ENCODE data around the gene VAT1.
A peak's percentile ranks its signal among the peaks of the same experiment; 100 is the strongest.

VAT1 gene

DNA sequence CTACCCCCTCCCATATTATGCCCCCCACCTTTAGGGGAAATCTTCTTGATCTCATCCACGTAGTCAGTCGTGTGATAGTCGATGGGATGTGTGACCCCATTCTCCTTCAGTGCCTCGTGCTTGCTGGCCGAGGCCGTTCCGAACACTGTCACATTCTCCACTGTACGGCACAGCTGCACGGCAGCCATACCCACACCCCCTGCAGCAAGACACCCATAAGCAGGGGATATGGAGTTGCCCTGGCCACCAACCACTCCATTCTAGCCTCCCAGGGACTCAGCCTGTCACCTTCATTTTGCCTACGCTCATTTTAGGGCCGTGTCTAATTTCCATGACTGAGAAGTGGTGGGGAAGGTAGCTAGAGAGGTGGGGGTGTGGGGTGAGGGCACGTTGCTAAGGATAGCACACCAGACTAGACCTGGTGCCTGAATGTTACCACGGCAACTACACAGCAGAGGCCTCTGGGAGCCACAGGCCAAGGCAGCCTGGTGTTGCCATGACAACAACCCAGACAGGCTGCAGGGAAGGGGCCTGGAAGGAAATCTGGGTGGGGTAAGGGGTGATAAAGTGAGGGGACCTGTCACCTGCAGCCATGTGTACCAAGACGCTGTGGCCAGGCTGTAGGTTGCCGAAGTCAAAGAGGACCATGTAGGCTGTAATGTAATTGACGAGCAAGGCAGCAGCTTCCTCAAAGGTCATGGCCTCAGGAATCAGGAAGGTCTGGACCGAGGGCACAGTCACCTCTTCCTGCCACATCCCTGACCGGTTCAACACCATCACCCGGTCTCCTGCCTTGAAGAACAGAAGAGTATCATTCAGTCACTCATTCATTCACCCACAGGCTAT, 4.0 kb downstream of the VAT1 start:
- Histone ChIP-seq H3K27ac (ENCODE audit: low read length, poor library complexity, severe bottlenecking) (no peak overlapping the region), H2BK12ac (ENCODE audit: low read length in 2 of 2) (no peak overlapping the region), H3K18ac (ENCODE audit: low read depth in 1 of 2, low read length in 2 of 2) (peak overlapping the region in 1 of 2 experiments; percentile 28), H3K23ac (ENCODE audit: low read length in 2 of 2) (peak overlapping the region in 1 of 2 experiments; percentile 66), H3K9me3 (ENCODE audit: control insufficient read depth, low read length) (no peaks in the 10 kb centered on the region), H3K4me2 (ENCODE audit: low read length, poor library complexity, severe bottlenecking) (no peak overlapping the region), H4K8ac (ENCODE audit: low read length) (peak overlapping the region; percentile 22), H3K27me3 (ENCODE audit: control insufficient read depth in 1 of 2, insufficient read depth in 1 of 2, low read length in 2 of 2) (no peaks in the 10 kb centered on the region), H3K36me3 (ENCODE audit: control insufficient read depth in 1 of 2, insufficient read depth in 2 of 2, low read depth in 1 of 2, low read length in 2 of 2) (peaks cover 56 to 68% of the 10 kb centered on the region in 2 experiments), H2BK120ac (ENCODE audit: low read depth, low read length) (no peak overlapping the region), H3K4me3 (ENCODE audit: insufficient read depth in 1 of 2, low read depth in 1 of 2, low read length in 2 of 2) (peak overlapping the region in 1 of 2 experiments; percentile 99), H3K4me1 (ENCODE audit: control insufficient read depth, insufficient read depth, low read depth, low read length) (peaks cover 25% of the 10 kb centered on the region), H3K9ac (ENCODE audit: low read length) (peak overlapping the region; percentile 96), H2BK5ac (ENCODE audit: low read depth, low read length, poor library complexity, severe bottlenecking) (no peak overlapping the region), H3K14ac (ENCODE audit: low read length in 2 of 2) (peak overlapping the region in 1 of 2 experiments; percentile 26), H3K4ac (ENCODE audit: low read depth in 1 of 2, low read length in 2 of 2) (no peak overlapping the region), H2AFZ (ENCODE audit: low read depth, low read length) (no peak overlapping the region), H2BK15ac (ENCODE audit: low read depth, poor library complexity, severe bottlenecking) (peak overlapping the region; percentile 36), H4K91ac (ENCODE audit: low read length) (no peak overlapping the region), H2AK5ac (ENCODE audit: low read length, severe bottlenecking) (no peak overlapping the region), H3K79me1 (replicated peaks; ENCODE audit: low read length, poor library complexity, severe bottlenecking) (peaks cover 28% of the 10 kb centered on the region)
- WGBS, result 77% methylated on average over 19 of the region's 19 CpGs
- peak; percentile 62 for DNase-seq

DNA sequence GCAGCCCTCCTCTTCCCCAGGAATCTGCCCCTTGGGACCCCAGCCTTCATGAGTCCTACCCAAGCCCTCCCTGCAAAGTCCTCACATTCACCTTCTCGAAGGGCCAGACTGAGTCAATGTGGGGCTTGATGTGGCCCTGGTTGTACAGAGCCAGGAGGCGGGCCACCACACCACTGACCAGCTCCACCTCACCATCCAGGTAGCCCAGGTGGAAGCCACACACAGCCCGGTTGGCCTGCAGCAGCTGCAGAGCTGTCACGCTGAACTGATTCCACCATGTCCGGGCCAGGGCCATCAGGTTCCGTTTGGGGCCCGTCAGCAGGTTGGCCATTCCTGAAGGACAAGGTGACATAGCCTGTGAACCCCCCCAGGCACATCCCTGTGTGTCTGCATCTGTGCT, 6.0 kb downstream of the VAT1 start:
- no peak overlapping the region for H3K4me2 ChIP-seq (ENCODE audit: low read length, poor library complexity, severe bottlenecking)
- DNase-seq, result no peak
- no peak overlapping the region for H2AFZ ChIP-seq (ENCODE audit: low read depth, low read length)
- no peak overlapping the region for H2AK5ac ChIP-seq (ENCODE audit: low read length, severe bottlenecking)
- peak overlapping the region; percentile 82 for H4K8ac ChIP-seq (ENCODE audit: low read length)
- H3K23ac ChIP-seq (ENCODE audit: low read length in 2 of 2), result no peak overlapping the region
- no peak overlapping the region for H2BK120ac ChIP-seq (ENCODE audit: low read depth, low read length)
- WGBS, result 94% methylated on average over 7 of the region's 7 CpGs
- H3K27ac ChIP-seq (ENCODE audit: low read length, poor library complexity, severe bottlenecking), result no peak overlapping the region
- peaks cover 33% of the 10 kb centered on the region for H3K79me1 ChIP-seq (replicated peaks; ENCODE audit: low read length, poor library complexity, severe bottlenecking)
- no peaks in the 10 kb centered on the region for H3K27me3 ChIP-seq (ENCODE audit: control insufficient read depth in 1 of 2, insufficient read depth in 1 of 2, low read length in 2 of 2)
- no peak overlapping the region for H2BK5ac ChIP-seq (ENCODE audit: low read depth, low read length, poor library complexity, severe bottlenecking)
- no peaks in the 10 kb centered on the region for H3K9me3 ChIP-seq (ENCODE audit: control insufficient read depth, low read length)
- peaks cover 25% of the 10 kb centered on the region for H3K4me1 ChIP-seq (ENCODE audit: control insufficient read depth, insufficient read depth, low read depth, low read length)
- H3K4me3 ChIP-seq (ENCODE audit: insufficient read depth in 1 of 2, low read depth in 1 of 2, low read length in 2 of 2), result peak overlapping the region in 1 of 2 experiments; percentile 12
- no peak overlapping the region for H3K14ac ChIP-seq (ENCODE audit: low read length in 2 of 2)
- no peak overlapping the region for H3K4ac ChIP-seq (ENCODE audit: low read depth in 1 of 2, low read length in 2 of 2)
- H3K36me3 ChIP-seq (ENCODE audit: control insufficient read depth in 1 of 2, insufficient read depth in 2 of 2, low read depth in 1 of 2, low read length in 2 of 2), result peaks cover 65 to 83% of the 10 kb centered on the region in 2 experiments
- peak overlapping the region; percentile 56 for H3K9ac ChIP-seq (ENCODE audit: low read length)
- H3K18ac ChIP-seq (ENCODE audit: low read depth in 1 of 2, low read length in 2 of 2), result peak overlapping the region in 1 of 2 experiments; percentile 1
- no peak overlapping the region for H2BK15ac ChIP-seq (ENCODE audit: low read depth, poor library complexity, severe bottlenecking)
- no peak overlapping the region for H2BK12ac ChIP-seq (ENCODE audit: low read length in 2 of 2)
- H4K91ac ChIP-seq (ENCODE audit: low read length), result peak overlapping the region; percentile 28

DNA sequence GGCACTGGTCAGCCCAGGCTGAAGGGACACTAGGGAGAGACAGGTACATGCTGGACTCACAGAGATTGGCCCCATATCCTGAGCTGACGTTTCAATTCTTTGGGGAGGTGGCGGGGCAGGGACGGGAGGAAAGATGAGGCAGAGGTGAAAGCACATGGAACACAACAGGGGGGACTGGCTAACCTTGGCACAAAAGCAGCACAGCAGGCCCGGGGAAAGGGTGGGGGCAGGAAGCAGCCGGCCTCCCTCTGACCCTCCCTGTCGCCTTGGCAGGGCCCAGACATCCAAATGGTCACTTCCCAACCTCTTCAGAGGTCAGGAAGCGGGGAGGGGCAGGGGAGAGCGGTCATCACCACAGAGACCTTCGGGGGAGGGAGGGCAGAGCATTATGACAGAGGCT, 6.6 kb downstream of the VAT1 start:
- H2BK120ac ChIP-seq (ENCODE audit: low read depth, low read length), result no peak overlapping the region
- H3K4ac ChIP-seq (ENCODE audit: low read depth in 1 of 2, low read length in 2 of 2), result no peak overlapping the region
- H2AK5ac ChIP-seq (ENCODE audit: low read length, severe bottlenecking), result no peak overlapping the region
- peaks cover 65 to 88% of the 10 kb centered on the region in 2 experiments for H3K36me3 ChIP-seq (ENCODE audit: control insufficient read depth in 1 of 2, insufficient read depth in 2 of 2, low read depth in 1 of 2, low read length in 2 of 2)
- H3K14ac ChIP-seq (ENCODE audit: low read length in 2 of 2), result no peak overlapping the region
- no peaks in the 10 kb centered on the region for H3K9me3 ChIP-seq (ENCODE audit: control insufficient read depth, low read length)
- no peak overlapping the region for H3K23ac ChIP-seq (ENCODE audit: low read length in 2 of 2)
- H3K9ac ChIP-seq (ENCODE audit: low read length), result peak overlapping the region; percentile 56
- no peak overlapping the region for H2BK5ac ChIP-seq (ENCODE audit: low read depth, low read length, poor library complexity, severe bottlenecking)
- H3K79me1 ChIP-seq (replicated peaks; ENCODE audit: low read length, poor library complexity, severe bottlenecking), result peaks cover 33% of the 10 kb centered on the region
- WGBS, result 65% methylated on average over 5 of the region's 9 CpGs
- peak overlapping the region; percentile 12 for H4K8ac ChIP-seq (ENCODE audit: low read length)
- H2BK12ac ChIP-seq (ENCODE audit: low read length in 2 of 2), result no peak overlapping the region
- no peak overlapping the region for H3K18ac ChIP-seq (ENCODE audit: low read depth in 1 of 2, low read length in 2 of 2)
- no peak overlapping the region for H2AFZ ChIP-seq (ENCODE audit: low read depth, low read length)
- H2BK15ac ChIP-seq (ENCODE audit: low read depth, poor library complexity, severe bottlenecking), result no peak overlapping the region
- DNase-seq, result no peak
- H3K27me3 ChIP-seq (ENCODE audit: control insufficient read depth in 1 of 2, insufficient read depth in 1 of 2, low read length in 2 of 2), result no peaks in the 10 kb centered on the region
- no peak overlapping the region for H3K4me2 ChIP-seq (ENCODE audit: low read length, poor library complexity, severe bottlenecking)
- H3K4me1 ChIP-seq (ENCODE audit: control insufficient read depth, insufficient read depth, low read depth, low read length), result peaks cover 25% of the 10 kb centered on the region
- H4K91ac ChIP-seq (ENCODE audit: low read length), result no peak overlapping the region
- H3K4me3 ChIP-seq (ENCODE audit: insufficient read depth in 1 of 2, low read depth in 1 of 2, low read length in 2 of 2), result peak overlapping the region in 1 of 2 experiments; percentile 12
- no peak overlapping the region for H3K27ac ChIP-seq (ENCODE audit: low read length, poor library complexity, severe bottlenecking)

DNA sequence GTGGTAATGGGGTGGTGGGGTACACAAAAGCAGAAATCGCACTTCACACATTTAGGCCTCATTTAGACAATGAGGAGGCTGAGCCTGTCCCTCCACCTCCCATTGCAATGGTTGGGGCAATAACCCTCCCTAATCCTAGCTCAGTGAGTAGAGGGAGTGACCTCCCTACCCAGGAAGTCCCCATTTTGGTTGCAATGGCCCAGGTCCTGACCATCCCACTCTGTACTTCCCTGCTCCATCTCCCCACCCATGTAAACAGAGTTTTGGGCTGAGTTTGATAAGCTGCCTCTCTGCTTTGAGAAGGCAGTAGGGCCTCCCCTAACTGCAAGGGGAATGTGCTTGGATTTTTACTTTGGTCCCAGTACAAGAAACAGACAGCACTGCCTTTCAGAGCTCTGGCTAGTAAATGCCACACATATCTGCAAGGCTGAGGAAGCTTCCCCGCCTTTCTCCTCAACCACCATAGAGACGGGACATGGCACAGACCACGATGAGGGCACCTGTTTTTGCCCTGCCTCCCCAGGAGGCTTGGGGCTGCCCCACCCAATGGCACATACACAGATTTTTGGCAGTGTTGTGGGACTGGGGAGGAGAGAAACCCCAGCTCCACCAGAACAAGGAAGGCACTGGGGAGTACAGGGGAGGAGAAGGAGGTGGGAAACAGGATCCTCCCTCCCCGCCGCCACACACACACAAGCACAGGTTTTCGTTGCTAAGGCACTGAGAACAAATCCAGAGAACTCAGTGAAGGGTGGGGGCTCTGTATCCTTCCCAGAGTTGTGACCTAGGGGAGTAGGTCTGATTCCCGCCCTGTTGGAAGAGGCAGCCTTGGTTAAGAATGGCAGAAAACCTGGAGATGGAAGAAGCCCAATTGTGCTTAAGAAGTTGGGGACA, 7.3 kb downstream of the VAT1 start:
- Histone ChIP-seq H2AK5ac (ENCODE audit: low read length, severe bottlenecking) (no peak overlapping the region), H2BK15ac (ENCODE audit: low read depth, poor library complexity, severe bottlenecking) (no peak overlapping the region), H3K36me3 (ENCODE audit: control insufficient read depth in 1 of 2, insufficient read depth in 2 of 2, low read depth in 1 of 2, low read length in 2 of 2) (peaks cover 63 to 86% of the 10 kb centered on the region in 2 experiments), H3K27me3 (ENCODE audit: control insufficient read depth in 1 of 2, insufficient read depth in 1 of 2, low read length in 2 of 2) (no peaks in the 10 kb centered on the region), H3K18ac (ENCODE audit: low read depth in 1 of 2, low read length in 2 of 2) (no peak overlapping the region), H4K91ac (ENCODE audit: low read length) (no peak overlapping the region), H2BK12ac (ENCODE audit: low read length in 2 of 2) (no peak overlapping the region), H3K27ac (ENCODE audit: low read length, poor library complexity, severe bottlenecking) (no peak overlapping the region), H4K8ac (ENCODE audit: low read length) (no peak overlapping the region), H3K14ac (ENCODE audit: low read length in 2 of 2) (no peak overlapping the region), H3K79me1 (replicated peaks; ENCODE audit: low read length, poor library complexity, severe bottlenecking) (peaks cover 33% of the 10 kb centered on the region), H2AFZ (ENCODE audit: low read depth, low read length) (no peak overlapping the region), H3K4me2 (ENCODE audit: low read length, poor library complexity, severe bottlenecking) (no peak overlapping the region), H2BK5ac (ENCODE audit: low read depth, low read length, poor library complexity, severe bottlenecking) (no peak overlapping the region), H3K4me3 (ENCODE audit: insufficient read depth in 1 of 2, low read depth in 1 of 2, low read length in 2 of 2) (no peak overlapping the region), H3K4ac (ENCODE audit: low read depth in 1 of 2, low read length in 2 of 2) (no peak overlapping the region), H3K9ac (ENCODE audit: low read length) (peak overlapping the region; percentile 56), H3K9me3 (ENCODE audit: control insufficient read depth, low read length) (no peaks in the 10 kb centered on the region), H3K4me1 (ENCODE audit: control insufficient read depth, insufficient read depth, low read depth, low read length) (peaks cover 20% of the 10 kb centered on the region), H3K23ac (ENCODE audit: low read length in 2 of 2) (no peak overlapping the region), H2BK120ac (ENCODE audit: low read depth, low read length) (no peak overlapping the region)
- DNase-seq, result no peak
- 96% methylated on average over 8 of the region's 8 CpGs for WGBS
